A172 (cell line): Measurements from ENCODE around the gene NFIX. TPM values are rescaled to one million over a fixed set of nuclear protein-coding genes. Genes with fewer than 3 reads are reported as not detected.
"Not testable (repeated sequence)": the region's sequence is repeated elsewhere in the genome, so short reads cannot be mapped to it uniquely, and the experiment has no call there.

Experiments
- DNase-seq: peaks from one replicate; pipeline ENCODE4 v3.0.0-alpha.2; 2015; ENCODE audit warnings: low spot score
- total RNA-seq: library from RNA; depleted of rRNA; stranded (reverse); fragments of >200 nt; shearing (Covaris generic); gene quantifications from 2 replicates; pipeline ENCODE4 v1.2.3, GENCODE V29; 2014

NFIX gene
- total RNA-seq, 1 experiment from 2014 or later: 25.7 TPM

GRCh38 chr19:12957389-12957952, 37.8 kb upstream of the NFIX start:
- not testable (repeated sequence) for DNase-seq

DNA sequence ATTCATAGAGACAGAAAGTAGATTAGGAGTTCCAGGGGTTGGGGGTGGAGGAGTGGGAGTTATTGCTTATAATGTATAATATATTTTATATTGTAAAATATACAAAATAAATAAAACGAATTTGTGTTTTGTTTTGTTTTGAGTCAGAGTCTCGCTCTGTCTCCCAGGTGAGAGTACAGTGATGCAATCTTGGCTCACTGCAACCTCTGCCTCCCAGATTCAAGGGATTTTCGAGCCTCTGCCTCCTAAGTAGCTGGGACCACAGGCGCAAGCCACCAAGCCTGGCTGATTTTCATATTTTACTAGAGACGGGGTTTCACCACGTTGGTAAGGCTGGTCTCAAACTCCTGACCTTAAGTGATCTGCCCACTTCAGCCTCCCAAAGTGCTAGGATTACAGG, 35.8 kb upstream of the NFIX start:
- DNase-seq: no peak

DNA sequence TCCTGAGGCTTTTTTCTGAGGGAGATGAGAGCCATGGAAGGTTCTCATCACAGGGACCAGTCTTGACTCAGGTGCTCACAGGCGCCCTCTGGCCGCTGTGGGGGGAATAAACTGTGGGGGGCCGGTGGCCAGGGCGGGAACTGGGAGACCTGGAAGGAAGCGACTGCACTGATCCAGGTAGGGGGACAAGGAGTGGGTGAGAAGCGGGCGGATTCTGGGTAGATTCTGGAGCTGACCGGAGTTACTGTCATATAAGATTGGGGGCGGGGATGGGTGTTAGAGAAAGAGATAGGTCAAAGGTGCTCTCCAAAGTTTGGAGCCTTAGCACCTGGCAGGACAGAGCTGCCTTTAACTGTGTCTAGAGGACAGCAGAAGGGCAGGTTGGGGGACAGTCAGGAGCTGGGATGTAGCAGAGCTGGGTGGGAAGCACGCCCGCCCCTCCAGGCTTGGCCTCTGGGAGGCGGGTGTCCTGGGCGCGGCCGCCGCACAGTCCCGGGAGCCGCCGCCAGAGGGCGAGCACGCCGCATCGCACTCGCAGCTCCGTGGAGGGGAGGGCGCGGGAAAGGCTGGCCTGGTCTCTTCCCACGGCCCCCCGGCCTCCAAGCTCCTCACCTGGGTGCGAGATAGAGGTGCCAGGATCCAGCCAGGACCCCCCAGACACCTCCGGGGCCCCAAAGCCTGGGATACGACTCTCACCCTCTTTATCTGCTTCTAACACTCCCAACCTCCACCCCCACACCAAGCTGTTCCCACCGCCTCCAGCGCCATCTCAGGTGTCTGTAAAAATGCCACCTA, 30.1 kb upstream of the NFIX start:
- DNase-seq: peak; percentile 69

GRCh38 chr19:12965812-12966135, 29.5 kb upstream of the NFIX start:
- DNase-seq: no peak

GRCh38 chr19:12967907-12968306, 27.4 kb upstream of the NFIX start:
- DNase-seq: no peak

GRCh38 chr19:12969292-12969988, 25.8 kb upstream of the NFIX start, which contains the start of gene DAND5:
Gene DAND5 (plus strand): TSS chr19:12969576. CDS start chr19:12969661, 85 bp downstream.
- DNase-seq: no peak

DNA sequence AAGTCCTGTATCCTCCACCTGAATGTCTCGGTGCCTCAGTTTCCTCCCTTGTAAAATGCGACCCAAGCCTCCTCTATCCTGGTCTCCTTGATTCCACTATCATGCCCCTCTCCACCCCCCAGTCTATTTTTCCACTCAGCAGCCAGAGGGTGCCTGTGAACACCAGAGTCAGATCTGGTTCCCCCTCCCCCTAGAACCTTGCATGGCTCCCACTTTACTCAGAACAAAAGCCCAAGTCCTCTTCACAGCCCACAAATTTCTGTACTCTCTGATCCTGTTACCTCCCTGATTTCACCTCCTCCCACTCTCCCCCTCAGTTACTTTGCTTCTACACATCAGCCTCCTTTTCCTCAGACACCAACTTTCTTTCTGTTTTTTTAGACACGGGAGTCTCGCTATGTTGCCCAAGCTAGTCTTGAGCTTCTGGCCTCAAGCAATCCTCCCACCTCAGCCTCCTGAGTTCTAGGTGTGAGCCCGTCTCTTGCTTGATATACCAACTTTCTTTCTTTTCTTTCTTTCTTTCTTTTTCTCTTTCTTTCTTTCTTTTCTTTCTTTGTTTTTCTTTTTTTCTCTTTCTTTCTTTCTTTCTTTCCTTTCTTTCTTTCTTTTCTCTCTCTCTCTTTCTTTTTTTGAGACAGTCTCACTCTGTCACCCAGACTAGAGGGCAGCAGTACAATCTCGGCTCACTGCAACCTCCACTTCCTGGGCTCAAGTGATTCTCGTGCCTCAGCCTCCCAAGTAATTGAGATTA, 25.0 kb upstream of the NFIX start:
- DNase-seq: no peak

DNA sequence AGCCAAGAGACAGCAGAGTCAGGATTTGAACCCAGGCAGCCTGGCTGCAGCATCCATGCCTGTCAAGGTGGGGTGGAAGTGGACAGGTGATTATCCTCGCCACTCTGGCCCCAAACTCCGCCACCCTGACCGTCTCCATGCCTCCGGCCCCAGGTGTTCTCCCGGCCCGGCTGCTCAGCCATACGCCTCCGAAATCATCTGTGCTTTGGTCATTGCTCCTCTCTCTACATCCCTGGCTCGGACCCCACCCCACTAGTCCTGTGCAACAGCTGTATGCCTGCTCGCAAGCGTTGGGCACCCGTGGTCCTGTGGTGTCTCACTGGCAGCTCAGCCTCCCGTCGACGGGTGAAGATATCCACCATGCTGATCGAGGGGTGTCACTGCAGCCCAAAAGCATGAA, 22.0 kb upstream of the NFIX start:
- no peak for DNase-seq

DNA sequence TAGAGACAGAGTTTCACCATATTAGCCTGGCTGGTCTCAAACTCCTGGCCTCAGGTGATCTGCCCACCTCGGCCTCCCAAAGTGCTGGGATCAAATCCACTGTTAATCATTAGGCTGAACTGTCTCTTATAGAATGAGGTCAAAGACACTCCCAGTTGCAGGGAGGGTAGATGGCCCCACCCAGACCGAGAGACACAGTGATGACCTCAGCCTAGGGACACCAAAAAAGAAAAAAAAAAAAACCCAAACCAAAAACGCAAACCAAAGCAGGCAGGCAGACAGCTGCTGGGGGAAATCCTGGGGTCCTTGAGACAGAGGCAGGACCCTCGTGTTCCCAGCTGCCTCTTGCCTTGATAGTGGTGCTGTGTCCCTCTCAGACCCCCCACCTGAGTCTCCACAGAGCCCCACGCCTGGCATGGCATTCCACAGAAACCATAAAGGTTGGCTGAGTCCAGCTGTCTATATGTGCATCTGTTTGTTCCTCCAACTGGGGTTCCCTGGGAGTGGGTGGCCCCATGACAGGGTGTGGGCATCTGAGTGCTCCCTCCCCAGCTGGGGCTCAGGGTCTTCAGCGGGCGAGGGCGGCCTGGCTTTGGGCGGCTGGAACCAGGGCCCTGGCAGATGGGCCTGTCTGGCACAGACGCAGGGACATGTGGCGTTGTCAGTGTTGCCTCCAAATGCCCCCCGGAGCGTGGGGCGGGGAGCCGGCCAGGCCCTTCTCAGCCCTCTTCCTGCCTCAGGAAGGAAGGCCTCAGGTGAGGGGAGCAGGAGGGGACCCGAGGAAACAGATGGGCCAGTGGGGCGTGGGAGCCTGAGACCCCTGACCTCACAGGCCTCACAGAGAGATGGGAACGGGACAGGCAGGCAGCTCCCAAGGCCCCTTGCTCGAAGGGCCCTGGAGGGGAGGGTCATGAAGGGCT, 20.7 kb upstream of the NFIX start:
- no peak for DNase-seq

DNA sequence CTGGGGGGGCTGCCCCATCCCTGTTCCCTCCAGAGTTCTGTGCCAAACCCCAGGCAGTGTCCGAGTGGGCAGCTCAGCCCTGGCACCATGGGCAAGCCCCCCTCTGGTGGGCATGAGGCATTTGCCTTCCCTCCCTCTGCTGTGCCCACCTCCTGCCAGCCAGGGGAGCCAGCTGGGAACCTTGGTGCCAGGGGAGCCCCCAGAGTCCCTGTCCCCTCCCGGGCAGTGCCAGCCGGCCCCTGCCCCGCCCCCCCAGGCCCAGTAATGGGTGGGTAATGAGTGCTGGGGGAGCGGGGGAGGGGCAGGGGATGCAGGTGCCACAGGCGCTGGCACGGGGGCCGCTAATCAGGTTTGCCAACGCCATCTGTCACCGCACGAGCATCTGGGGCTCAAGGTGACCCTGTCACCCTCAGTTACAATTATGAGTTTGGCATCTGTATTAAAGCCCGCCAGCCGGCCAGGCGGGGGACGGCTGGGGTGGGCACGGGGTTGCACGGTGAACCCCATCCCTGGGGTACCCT, 20.0 kb upstream of the NFIX start:
- DNase-seq: no peak

GRCh38 chr19:12976109-12976508, 19.2 kb upstream of the NFIX start:
- not testable (repeated sequence) for DNase-seq

DNA sequence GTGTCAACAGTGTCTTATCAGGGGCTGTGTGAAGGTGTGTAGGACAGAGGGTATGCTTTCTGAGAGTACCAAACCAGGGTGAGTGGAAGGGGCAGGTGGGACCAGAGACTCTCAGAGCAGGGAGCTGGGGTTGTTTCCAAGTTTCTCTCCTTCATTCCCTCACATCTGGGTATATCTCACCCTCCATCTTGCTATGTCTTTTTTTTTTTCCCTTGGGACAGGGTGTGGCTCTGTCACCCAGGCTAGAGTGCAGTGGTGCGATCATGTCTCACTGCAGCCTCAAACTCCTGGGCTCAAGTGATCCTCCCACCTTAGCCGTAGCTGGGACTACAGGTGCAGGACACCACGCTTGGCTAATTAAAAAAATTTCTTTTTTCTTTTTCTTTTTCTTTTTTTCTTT, 15.3 kb upstream of the NFIX start:
- no peak for DNase-seq

DNA sequence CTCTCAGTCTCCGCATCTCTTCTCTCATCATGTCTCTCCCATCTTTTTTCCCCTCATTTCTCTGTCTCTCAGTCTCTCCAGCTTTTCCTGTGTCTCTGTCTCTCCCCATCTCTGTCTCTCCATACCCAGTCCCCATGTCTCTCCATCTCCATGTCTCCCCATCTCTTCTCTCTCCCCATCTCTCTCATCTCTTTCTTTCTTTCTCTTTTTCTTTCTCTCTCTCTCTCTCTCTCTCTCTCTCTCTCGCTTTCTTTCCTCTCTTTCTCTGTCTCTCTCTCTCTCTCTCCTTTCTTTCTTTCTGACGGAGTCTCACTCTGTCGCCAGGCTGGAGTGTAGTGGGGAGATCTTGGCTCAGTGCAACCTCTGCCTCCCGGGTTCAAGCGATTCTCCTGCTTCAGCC, 12.6 kb upstream of the NFIX start:
- no peak for DNase-seq

DNA sequence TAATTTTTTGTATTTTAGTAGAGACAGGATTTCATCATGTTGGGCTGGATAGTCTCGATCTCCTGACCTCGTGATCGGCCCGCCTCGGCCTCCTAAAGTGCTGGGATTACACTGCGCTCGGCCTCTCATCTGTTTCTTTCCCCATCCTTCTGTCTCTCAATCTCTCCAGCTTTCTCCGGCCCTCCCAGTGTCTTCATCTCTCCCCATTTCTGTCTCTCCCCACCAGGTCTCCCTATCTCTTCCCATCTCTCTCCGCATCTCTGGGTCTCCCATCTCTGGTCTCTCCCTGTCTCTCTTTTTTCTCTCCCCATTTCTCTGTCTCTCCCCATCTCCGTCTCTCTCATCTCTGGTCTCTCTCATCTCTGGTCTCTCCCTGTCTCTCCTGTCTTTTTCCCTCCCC, 12.2 kb upstream of the NFIX start:
- no peak for DNase-seq

GRCh38 chr19:12983542-12984142, 11.6 kb upstream of the NFIX start:
- DNase-seq: peak; percentile 54

DNA sequence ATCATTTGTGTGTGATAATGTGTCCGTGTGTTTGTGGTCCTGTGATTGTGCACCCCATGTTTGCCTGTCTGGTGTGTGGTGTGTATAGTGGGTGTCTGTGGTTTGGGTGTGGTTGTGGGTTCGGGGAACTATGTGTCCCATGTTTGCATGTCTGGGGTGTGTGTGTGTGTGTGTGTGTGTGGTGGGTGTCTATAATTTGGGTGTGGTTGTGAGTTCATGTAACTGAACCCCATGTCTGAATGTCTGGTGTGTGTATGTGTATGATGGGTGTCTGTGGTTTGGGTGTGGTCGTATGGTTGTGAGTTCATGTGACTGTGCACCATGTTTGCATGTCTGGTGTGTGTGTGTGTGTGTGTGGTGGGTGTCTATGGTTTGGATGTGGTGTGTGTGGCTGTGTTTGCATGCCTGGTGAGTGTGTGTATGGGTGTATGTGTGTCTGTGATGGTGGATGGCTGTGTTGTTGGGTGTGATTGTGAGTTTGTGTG, 11.1 kb upstream of the NFIX start:
- no peak for DNase-seq

GRCh38 chr19:12984683-12985048, 10.6 kb upstream of the NFIX start:
- no peak for DNase-seq

DNA sequence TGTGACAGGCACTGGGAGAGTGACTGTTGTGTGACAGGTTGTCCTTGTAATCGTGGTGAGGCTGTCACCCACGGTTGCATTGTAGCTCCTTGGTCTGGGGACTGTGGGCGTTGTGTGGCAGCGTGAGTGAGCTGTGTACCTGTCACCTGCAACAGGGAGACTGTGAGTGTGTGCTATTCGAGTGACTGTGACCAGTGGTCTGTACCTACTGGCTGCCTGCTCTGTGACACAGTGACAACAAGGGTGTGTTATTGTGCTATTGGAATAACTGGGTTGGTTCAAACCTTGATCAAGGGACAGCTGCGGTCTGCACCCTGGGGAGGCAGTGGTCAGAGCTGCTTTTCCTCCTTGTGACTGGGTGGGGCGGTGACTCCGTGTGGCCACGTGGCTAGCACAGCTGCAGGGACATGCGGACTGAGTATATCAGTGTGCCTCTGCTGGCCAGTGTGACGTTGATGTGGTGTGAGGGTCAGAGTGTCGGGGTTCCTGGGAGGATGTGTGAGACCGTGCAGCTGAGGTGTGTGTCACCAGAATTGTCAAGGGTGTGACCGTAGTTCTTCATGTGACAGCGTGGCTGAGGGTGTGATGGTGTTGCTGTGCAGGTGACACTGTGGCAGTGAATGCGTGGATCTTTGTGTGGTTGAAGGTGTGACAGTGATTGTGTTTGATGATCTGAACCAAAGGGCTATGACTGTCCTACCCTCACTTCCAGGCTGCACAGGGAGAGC, 10.1 kb upstream of the NFIX start:
- DNase-seq: peak; percentile 90

DNA sequence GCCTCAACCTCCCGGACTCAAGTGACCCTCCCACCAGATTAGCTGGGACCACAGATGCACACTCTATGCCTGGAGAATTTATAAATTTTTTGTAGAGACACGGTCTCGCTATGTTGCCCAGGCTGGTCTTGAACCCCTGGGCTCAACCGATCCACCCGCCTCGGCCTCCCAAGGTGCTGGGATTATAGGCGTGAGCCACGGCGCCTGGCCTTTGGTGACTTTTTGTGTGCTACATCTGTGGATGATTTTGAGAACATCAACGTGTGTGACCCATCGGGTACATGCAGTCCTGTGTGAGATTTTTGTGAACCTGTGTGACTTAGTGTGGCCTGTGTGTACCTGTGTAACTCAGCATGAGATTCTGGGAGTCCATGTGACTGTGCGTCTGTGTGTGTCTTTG, 8.5 kb upstream of the NFIX start:
- DNase-seq: no peak

- no peak for DNase-seq
These were observed 8.1 kb upstream of the NFIX start for GRCh38 chr19:12987190-12987589.
